Left renal cortex interstitium (tissue), 4 donors: ENCODE measurements around the gene KIF13A. TPM values are rescaled to one million over a fixed set of nuclear protein-coding genes. Genes with fewer than 3 reads are reported as not detected.
"Not testable (repeated sequence)": the region's sequence is repeated elsewhere in the genome, so short reads cannot be mapped to it uniquely, and the experiment has no call there.

Experiments
- DNase-seq, 4 donors: peaks; one replicate each; pipeline ENCODE4 v3.0.0-alpha.2; 2013; ENCODE audit warnings: low read depth in 4 of 4, low spot score in 2 of 4, missing footprints in 1 of 4
- polyA plus RNA-seq, 4 donors: library from polyadenylated mRNA; unstranded; fragments of 120-200 nt; gene quantifications; one replicate each; pipeline ENCODE4 v1.2.1, GENCODE V29; 2013; ENCODE audit not compliant: insufficient read length in 4 of 4

The KIF13A gene
- polyA plus RNA-seq, 4 donors = 31.7 to 41.5 (median 37.0) TPM

DNA sequence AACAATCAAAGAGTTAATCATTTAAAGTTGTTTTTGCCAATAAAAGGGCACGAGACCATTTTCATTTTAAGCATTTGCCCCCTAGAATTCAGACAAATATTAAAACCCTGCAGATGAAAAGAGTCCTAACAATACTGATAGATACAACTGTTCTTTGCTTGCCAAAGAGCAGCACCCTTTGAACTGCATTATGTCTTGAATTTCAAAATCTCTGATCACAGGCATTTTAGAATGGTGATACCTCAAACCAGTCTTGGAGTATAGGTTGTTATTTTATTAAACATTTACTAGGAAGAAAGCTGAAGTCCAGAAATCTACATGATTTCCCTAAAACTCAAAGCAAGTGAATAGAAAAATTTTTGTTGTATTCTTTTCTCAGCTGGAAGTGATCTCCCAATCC is 108.7 kb downstream of the KIF13A start:
- no peak for DNase-seq

DNA sequence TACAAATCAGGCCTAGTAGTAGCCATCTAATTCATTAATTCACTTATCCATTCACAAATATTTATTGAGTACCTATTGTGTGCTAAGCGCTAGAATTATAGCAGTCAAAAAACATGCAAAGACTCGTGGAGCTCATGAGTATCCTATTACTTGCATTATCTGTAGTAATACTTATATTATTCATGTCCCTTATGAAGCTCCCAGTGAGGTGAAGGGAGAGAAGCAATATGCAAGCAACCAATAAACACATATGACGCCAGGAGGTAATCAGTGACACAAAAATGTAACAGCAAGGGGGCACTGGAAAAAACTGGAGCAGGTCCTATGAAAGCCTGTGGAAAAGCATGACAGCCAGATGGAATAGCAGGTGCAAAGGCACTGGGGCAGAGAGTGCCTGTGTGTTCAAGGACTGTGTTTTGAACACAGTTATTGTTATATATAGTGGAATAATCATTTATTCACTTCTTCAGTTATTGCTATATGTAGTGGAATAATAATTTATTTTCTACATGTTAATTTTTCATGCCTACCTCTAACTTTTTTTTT is 109.5 kb downstream of the KIF13A start:
- no peak for DNase-seq

DNA sequence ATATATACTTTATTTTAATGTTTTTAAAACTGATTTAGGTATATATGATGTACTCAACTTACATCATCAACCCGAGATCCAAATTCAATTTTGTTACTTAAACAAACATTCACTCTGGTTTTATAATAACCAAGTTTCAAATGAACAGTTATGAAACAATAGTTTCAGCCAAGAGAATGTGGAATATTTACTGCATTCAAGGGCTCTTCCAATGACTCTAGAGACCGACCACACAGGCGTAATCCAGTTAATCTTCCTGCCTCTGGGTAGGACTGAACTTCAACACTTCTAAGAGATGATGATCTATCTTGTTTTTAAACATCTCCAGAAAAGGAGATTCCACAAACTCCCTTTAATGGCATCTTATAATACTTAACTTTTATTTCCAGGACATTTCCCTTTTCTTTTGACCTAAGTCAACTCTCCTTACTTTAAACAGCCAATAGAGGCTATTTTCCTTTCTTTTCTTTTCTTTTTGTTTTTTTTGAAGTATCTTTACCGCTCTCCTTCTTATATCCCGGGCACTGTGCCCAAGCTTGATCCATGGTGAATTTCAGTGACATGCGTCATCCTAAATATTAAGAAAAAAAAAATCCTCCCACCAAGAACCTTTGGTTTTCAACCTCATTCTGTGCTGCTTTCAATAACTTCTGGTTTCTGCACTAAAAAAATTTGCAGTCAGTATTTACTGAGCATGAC is 110.1 kb downstream of the KIF13A start:
- DNase-seq = no peak

- DNase-seq = no peak
Observed at GRCh38 chr6:17874753-17875152, 112.7 kb downstream of the KIF13A start.

DNA sequence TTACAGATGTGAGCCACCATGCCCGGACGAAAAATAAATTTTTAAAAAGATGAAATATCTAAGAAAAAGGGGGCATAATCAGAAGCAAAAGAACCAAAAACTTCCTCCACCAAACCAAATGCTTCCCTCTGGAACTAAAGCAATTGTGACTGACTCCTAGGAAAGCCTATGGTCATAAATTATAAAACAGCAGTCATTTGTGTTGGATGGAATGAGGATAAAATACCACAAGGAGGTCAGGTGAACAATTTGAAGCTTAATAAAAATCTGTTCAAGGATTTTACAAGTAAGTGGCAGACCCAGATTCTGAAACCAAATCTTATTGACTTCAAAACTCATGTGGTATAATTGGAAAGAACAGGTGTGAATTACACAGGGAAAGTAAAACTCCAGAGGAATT is 114.5 kb downstream of the KIF13A start:
- DNase-seq = no peak

- no peak for DNase-seq
Observed at GRCh38 chr6:17871836-17872235, 115.6 kb downstream of the KIF13A start.

- DNase-seq = no peak
Observed at GRCh38 chr6:17871189-17871519, 116.3 kb downstream of the KIF13A start.

GRCh38 chr6:17870300-17871188 is 116.9 kb downstream of the KIF13A start:
- DNase-seq = no peak

GRCh38 chr6:17869753-17870050 is 117.7 kb downstream of the KIF13A start:
- no peak for DNase-seq

DNA sequence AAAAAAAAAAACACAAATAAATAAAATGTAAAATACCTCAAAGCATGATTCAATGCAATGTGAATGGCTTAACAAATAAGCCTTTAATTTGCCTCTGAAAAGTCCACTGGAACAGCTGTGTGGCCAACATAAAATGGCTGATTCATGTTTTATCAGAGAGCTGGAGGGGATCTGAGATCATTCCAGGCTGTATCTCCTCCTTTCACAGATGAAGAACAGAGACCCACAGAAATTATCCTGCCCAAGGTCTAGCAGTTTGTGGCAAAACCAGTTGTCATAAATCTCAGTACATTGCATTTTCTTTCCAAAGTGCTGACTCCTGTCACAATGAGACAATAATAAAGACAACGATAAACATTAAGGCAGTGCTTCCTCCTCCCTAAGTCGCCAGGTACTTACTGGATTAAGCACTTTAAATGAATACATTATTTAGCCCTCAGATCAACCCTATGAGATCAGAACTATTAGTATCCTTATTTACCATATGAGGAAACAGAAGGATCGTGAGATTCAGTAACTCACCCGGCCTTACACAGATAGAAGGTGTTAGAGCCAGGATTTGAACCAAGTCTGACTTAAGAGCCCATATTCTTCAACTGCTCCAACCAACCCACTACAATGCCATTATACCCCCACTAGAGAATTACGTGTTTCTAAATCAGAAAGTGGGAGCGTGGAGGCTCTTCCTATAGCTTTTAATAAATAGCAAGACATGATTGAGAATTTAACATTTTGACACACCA is 118.3 kb downstream of the KIF13A start:
- DNase-seq = no peak

DNA sequence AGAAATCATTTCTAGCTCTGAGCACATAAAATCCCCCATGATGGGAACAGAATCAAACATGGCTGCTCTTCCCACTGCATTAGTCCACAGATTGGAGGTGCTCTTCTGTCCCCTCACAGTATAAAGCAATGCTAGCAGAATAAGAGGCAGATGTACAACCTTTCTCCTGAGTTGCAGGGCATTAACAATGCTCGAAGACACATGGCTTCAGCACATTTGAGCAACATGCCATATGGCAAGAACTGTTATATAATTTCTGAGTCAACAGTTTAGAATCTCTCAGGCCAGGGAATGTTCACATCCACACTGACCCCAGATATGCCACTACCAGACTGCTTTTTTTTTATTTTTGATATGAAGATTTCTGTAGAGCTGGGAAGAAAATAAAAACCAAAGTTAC is 119.6 kb downstream of the KIF13A start:
- no peak for DNase-seq

GRCh38 chr6:17866876-17867444 is 120.5 kb downstream of the KIF13A start:
- DNase-seq = no peak

DNA sequence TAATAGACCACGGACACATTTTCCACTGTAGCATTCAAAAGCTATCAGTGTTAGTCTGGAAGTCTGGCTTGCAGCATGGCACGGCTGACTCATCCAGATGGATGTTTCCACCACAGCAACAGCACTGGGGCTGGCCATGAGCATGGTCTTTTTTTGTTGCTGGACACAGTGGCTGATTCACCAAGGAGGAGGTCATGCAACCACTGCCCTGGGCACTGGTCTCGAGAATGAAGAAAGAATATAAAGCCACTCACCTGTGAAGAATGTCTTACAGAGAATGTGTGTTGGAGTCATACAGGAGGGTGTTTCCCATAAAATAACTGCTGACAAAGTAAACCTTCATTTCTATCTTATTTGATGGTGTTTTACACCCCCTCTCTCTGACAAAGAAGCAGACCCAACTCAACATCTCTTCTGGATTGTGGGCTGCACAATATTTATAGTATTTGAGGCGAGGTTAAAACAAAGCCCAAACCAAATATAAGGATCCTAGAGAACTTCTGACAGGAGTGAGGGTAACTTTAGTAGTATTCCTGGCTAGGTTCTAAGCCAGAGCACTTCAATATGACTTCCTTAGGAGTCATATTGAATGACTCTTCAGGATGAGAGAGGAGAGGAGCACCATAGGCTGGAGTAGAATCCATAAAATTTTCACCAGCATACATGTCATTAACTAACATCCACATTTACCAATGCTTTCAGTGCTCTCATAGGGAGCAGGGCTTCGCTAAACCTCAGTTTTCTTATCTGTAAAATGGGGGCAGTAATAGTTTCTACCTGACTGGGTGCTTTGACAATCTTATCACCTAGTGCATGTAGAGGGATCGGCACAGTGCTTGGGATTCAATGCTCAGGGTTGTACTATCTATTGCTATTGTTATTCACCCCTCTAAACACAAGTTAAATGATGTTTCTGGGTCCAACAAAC is 121.4 kb downstream of the KIF13A start:
- no peak for DNase-seq

GRCh38 chr6:17865243-17865642 is 122.2 kb downstream of the KIF13A start:
- DNase-seq = no peak

GRCh38 chr6:17863901-17864754 is 123.3 kb downstream of the KIF13A start:
- no peak for DNase-seq

DNA sequence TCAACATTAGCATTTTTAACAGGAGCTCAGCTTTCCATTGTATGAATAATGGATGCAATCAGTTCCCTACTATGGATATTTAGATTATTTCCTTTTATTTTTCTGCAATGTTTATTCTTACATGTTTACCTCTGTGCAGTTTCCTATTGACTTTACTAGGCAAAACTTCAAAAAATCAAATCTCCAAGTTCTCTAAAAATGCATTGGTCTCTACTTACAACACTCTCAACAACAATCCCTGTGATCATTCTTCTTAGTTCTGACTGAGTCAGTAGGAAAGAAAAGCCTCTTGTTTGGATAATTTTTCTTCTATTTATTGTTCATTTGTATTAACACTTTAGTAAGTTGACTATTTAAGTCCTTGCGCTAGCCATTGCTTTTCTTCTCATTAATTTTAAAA is 126.1 kb downstream of the KIF13A start:
- no peak for DNase-seq

- no peak for DNase-seq
Observed at GRCh38 chr6:17859846-17860245, 127.6 kb downstream of the KIF13A start.

DNA sequence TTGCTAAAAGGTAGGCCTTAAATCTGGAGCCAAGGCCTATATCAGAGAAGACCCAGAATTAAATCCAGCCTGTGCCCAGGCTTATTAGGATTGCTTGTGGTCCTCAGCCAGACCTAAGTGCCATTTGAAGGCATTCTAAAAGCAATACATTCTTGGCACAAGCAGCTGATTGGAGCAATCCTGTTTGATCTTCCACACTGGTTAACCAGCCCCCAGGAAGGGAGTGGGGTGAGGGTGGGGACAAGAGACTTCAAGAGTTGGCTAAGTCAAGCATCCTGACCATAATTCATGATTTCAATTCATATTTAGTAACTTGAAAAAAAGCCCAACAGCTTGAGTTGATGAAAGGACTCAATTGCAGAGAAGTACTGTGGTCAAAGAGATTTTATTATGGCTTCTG is 128.9 kb downstream of the KIF13A start:
- no peak for DNase-seq

DNA sequence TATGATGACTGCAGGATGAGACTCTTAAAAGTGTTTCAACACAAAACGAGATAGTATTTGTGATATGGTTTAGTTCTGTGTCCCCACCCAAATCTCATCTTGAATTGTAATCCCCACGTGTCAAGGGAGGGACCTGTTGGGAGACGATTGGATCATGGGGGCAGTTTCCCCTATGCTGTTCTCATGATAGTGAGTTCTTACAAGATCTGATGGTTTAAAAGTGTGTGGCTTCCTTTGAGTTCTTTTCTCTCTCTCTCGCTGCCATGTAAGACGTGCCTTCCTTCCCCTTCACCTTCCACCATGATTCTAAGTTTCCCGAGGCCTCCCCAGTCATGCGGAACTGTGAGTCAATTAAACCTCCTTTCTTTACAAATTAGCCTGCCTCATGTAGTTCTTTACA is 130.2 kb downstream of the KIF13A start:
- DNase-seq = not testable (repeated sequence)
